AG10803 (cell line): ENCODE data around the gene NFXL1.

Experiments
- DNase-seq: peaks from one replicate; pipeline ENCODE4 v3.0.0; 2010; ENCODE audit warnings: low read depth
- H3K4me3 ChIP-seq: 2 replicates; pipeline ENCODE4 v1.5.1; 2011; ENCODE audit warnings: mild to moderate bottlenecking, low read length, control low read depth
- TF ChIP-seq, protein P1 (sequence below): conservative IDR thresholded peaks from 2 replicates; pipeline ENCODE4 v1.5.1; 2011; ENCODE audit warnings: mild to moderate bottlenecking, low read length, control low read depth, inconsistent platforms

Gene NFXL1

DNA sequence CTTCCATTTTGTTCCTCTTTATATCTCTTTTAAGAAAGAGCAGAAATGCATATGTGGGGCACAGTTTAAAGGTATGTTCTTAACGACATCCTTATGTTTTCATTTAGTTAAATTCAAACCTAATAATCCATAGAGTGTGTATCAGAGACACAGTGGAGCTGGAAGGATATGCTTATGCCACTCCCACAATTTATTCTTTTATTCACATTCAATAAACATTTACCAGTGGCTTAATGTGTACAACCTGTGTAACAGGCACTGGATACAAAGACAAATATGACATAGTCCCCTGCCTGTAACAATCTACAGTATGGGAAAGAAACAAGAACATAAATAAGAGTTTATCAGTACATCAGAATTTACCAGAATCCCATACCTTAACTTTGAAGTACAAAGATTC is 54.1 kb downstream of the NFXL1 start:
- TF ChIP-seq, protein P1, sequence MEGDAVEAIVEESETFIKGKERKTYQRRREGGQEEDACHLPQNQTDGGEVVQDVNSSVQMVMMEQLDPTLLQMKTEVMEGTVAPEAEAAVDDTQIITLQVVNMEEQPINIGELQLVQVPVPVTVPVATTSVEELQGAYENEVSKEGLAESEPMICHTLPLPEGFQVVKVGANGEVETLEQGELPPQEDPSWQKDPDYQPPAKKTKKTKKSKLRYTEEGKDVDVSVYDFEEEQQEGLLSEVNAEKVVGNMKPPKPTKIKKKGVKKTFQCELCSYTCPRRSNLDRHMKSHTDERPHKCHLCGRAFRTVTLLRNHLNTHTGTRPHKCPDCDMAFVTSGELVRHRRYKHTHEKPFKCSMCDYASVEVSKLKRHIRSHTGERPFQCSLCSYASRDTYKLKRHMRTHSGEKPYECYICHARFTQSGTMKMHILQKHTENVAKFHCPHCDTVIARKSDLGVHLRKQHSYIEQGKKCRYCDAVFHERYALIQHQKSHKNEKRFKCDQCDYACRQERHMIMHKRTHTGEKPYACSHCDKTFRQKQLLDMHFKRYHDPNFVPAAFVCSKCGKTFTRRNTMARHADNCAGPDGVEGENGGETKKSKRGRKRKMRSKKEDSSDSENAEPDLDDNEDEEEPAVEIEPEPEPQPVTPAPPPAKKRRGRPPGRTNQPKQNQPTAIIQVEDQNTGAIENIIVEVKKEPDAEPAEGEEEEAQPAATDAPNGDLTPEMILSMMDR = no peak
- no peak overlapping the region for H3K4me3 ChIP-seq
- no peak for DNase-seq

DNA sequence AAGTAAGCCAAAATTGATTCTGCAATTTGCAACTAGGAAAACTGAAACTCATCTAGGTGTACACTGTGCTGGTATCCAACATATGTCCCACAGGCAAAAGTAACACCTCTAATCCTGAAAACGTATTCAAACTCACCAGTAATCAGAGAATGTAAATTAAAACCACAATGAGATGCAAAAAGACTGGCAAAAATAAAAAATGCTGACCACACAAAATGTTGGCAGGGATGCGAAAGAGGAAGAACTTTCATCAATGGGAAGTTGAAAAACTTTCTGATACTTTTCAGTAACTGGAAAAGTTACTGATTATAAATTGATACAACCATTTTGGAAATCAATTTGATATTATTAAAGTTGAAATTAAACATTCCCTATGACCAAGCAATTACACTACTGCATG is 56.4 kb downstream of the NFXL1 start:
- no peak for DNase-seq
- no peak overlapping the region for H3K4me3 ChIP-seq
- TF ChIP-seq, protein P1 = no peak

DNA sequence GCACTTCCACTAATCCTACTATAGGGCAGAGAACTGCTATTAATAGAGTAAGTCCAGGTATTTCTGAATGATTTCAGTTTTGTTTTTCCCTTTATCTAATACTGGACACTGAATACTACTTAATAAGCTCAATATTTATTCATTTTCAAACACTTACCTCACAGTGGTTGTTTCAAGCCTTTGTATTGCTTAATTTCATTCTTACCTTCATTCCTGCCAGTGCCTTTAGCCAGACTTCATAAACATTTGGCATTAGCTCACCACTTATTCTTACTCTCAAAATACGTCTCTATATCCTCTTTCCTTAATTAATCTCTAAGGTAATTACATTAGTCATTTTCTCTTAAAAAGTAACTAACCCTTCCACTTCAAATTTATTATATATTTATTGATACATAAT is 57.7 kb downstream of the NFXL1 start:
- TF ChIP-seq, protein P1 = no peak
- no peak overlapping the region for H3K4me3 ChIP-seq
- DNase-seq = no peak

DNA sequence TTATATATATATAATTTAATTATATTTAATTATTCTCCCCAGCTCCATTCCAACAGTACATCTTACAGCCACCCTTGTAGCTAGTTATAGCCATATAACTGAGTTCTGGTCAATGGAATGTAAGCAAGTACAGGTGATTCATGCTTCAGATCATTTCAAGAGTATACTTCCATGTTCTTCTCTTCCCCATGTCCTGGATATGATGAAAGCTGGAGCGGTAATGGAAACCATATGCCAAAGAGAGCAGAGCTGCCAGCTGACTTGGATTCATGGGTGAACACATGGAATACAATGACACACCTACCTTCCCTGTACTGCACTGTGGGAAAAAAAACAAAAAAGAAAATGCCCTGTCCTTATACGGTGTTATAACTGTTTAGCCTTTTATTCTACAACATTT is 59.0 kb downstream of the NFXL1 start:
- TF ChIP-seq, protein P1 = no peak
- DNase-seq = peak; percentile 92
- H3K4me3 ChIP-seq = no peak overlapping the region

DNA sequence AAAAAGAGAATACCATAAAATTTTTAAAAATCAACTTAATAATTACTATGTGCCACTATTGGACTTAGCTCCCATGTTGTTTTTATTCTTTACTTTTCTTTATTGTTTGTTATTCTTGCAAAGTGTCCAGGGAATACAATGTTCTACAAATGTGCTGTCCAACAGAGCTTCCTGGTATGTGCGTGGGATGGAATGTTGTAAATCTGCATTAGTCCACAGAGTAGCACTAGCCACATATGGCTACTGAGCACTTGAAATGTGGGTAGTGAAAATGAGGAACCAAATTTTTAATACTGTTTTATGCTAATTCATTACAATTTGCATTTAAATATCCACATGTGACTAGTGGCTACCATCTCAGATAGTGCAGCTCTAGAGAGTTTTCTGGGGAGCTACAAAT is 62.2 kb downstream of the NFXL1 start:
- peak; percentile 80 for DNase-seq
- no peak overlapping the region for H3K4me3 ChIP-seq
- TF ChIP-seq, protein P1 = no peak

DNA sequence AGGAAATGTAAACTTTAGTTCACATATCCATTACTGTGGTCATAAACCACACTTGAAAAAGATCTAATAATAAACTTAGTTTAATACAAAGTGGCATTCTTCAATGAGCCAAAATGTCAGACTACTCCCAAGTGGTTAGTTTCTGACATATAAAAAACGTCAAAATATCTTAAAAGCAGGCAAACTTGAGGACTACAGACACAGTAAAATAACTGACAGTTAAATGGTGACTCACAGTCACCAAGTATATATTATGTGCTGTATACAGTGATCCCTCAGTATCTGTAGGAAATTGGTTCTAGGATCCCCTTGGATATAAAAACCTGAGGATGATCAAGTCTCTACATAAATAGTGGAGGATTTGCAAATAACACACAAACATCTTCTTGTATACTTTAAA is 64.9 kb downstream of the NFXL1 start:
- no peak overlapping the region for H3K4me3 ChIP-seq
- no peak for DNase-seq
- TF ChIP-seq, protein P1 = no peak

DNA sequence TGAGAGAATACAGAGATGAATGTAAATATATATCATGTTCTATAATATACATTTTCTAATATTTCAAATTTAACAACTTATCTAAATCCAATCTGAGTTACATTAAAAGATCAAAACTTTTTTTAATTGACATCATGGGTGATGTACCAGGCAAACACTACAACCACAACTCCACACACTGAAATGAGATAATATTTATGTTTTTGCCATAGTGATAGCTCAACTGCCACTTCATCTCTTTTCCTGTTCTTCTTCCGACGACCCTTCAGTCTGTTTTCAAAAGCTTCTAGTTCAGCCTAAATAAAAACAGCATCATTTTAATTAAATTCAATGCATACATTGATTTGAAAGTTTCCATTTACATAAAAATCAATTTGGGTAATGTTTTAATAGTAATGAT is 66.3 kb downstream of the NFXL1 start:
- TF ChIP-seq, protein P1 = no peak
- H3K4me3 ChIP-seq = no peak overlapping the region
- DNase-seq = no peak
